Cardiac fibroblast (primary cell): ENCODE results near the gene TRIP4.
A peak's percentile ranks its signal among the peaks of the same experiment; 100 is the strongest.

Experiments used
- DNase-seq, 2 donors: peaks; one replicate each; pipeline versions ENCODE4 v3.0.0 to v3.0.0-alpha.2; 2010; ENCODE audit warnings: low read depth in 2 of 2
- H3K4me3 ChIP-seq, 2 donors: replicated peaks in 1 of 2; 1 replicate in 1 of 2; 2 replicates in 1 of 2; pipeline ENCODE4 v1.5.1; 2011; ENCODE audit warnings: low read depth in 2 of 2, low read length in 2 of 2, mild to moderate bottlenecking in 2 of 2, moderate library complexity in 1 of 2
- CTCF ChIP-seq: IDR thresholded peaks from one replicate; pipeline ENCODE4 v1.5.1; 2011; ENCODE audit warnings: low read depth, mild to moderate bottlenecking, low read length, inconsistent platforms

Gene TRIP4

GRCh38 chr15:64501396-64501715 is 113.7 kb downstream of the TRIP4 start:
- no peak overlapping the region for H3K4me3 ChIP-seq
- no peak for TF ChIP-seq CTCF
- DNase-seq: no peak

- no peak overlapping the region for H3K4me3 ChIP-seq
- no peak for TF ChIP-seq CTCF
- peak; percentile 21 to 34 for DNase-seq
Observed at GRCh38 chr15:64502151-64502550, 114.5 kb downstream of the TRIP4 start.

GRCh38 chr15:64502551-64502950 is 114.9 kb downstream of the TRIP4 start:
- H3K4me3 ChIP-seq: no peak overlapping the region
- TF ChIP-seq CTCF: no peak
- DNase-seq: peak in 1 of 2 donors; percentile 41

- DNase-seq: peak; percentile 57
- TF ChIP-seq CTCF: no peak
Observed at GRCh38 chr15:64503197-64503596, 115.6 kb downstream of the TRIP4 start.

GRCh38 chr15:64503640-64504039 is 116.0 kb downstream of the TRIP4 start:
- no peak for TF ChIP-seq CTCF
- H3K4me3 ChIP-seq: no peak overlapping the region
- no peak for DNase-seq

More at GRCh38 chr15:64503197-64503596, 115.6 kb downstream of the TRIP4 start:
- H3K4me3 ChIP-seq: no peak overlapping the region
